HUES64 (cell line): ENCODE results near the gene CC2D2B.
"Not testable (repeated sequence)": the region's sequence is repeated elsewhere in the genome, so short reads cannot be mapped to it uniquely, and the experiment has no call there.

Experiments
- H3K27ac ChIP-seq: 2 replicates; pipeline ENCODE4 v1.7.0; 2013; ENCODE audit warnings: low read depth, low read length, inconsistent platforms
- H3K27me3 ChIP-seq: 2 replicates; pipeline ENCODE4 v1.6.1; 2013; ENCODE audit warnings: mild to moderate bottlenecking, low read length; ENCODE audit not compliant: insufficient read depth
- H3K36me3 ChIP-seq: 2 replicates; pipeline ENCODE4 v1.6.1; 2013; ENCODE audit warnings: mild to moderate bottlenecking, low read length; ENCODE audit not compliant: insufficient read depth
- H3K4me1 ChIP-seq: 2 replicates; pipeline ENCODE4 v1.6.1; 2013; ENCODE audit warnings: mild to moderate bottlenecking, low read length, moderate library complexity; ENCODE audit not compliant: insufficient read depth
- H3K4me3 ChIP-seq: 2 replicates; pipeline ENCODE4 v1.5.1; 2013; ENCODE audit warnings: mild to moderate bottlenecking, low read length, moderate library complexity
- H3K9ac ChIP-seq: 2 replicates; pipeline ENCODE4 v1.6.1; 2013; ENCODE audit warnings: mild to moderate bottlenecking, low read depth, low read length
- H3K9me3 ChIP-seq: 2 replicates; pipeline ENCODE4 v1.6.1; 2013; ENCODE audit warnings: low read depth, low read length; ENCODE audit not compliant: insufficient read depth
- WGBS: fragments of 150-250, 120-280 bp; methylation state at CpG from one replicate; pipeline ENCODE4 v1.1.7; 2013; ENCODE audit warnings: missing lambda C conversion rate; 5-methylcytosine and 5-hydroxymethylcytosine counted together

Gene CC2D2B

DNA sequence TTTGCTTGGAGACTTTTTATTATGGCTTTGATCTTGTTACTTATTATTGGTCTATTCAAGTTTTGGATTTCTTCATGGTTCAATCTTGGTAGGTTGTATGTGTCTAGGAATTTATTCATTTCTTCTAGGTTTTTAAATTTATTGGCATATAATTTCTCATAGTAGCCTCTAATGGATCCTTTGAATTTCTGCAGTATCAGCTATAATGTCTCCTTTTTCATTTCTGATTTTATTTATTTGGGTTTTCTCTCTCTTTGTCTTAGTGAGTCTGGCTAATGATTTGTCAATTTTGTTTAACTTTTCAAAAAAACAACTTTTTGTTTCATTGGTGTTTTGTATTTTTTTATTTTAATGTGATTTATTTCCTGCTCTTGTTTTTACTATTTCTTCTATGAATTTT, 8.3 kb downstream of the CC2D2B start:
- not testable (repeated sequence) for H3K9me3 ChIP-seq, H3K27me3 ChIP-seq, H3K4me1 ChIP-seq, H3K4me3 ChIP-seq, H3K36me3 ChIP-seq, H3K9ac ChIP-seq, H3K27ac ChIP-seq

DNA sequence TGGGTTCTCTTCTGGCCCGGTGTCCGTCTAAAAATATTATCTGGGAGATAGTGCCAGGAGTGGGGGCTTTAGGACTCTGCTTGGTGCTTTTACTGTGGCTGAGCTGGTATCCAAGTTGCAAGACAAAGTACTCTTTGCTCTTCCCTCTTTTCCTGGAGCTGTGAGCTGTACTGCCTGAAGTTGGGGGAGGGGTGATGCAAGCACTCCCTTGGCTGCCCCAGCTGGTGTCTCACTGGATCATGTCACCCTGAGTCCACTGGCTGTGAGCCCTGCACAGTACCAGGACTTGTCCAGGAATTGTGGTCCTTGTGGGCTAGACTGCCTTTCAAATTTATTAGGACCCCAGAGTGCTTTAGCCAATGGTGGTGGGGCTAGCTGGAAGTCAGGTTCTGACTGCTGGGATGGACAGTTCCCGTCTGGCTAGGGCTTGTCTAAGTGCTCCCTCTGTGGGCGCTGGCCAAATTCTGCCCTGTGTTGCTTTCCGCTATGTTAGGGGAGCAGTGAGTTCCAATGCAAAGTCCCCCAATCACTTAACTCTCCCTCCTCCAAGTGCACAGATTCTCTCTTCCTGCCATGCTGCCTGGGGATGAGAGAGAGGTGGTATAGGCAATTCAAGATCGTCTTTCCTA, 13.1 kb downstream of the CC2D2B start:
- Histone ChIP-seq H3K27me3 (no peaks in the 10 kb centered on the region; the same call in 1 of the 2 replicates), H3K4me3 (no peak overlapping the region), H3K9me3 (no peaks in the 10 kb centered on the region), H3K27ac (no peak overlapping the region), H3K36me3 (no peaks in the 10 kb centered on the region), H3K9ac (no peak overlapping the region), H3K4me1 (peaks cover 7% of the 10 kb centered on the region; the same call in 1 of the 2 replicates)
- WGBS: 84% methylated on average over 6 of the region's 6 CpGs

DNA sequence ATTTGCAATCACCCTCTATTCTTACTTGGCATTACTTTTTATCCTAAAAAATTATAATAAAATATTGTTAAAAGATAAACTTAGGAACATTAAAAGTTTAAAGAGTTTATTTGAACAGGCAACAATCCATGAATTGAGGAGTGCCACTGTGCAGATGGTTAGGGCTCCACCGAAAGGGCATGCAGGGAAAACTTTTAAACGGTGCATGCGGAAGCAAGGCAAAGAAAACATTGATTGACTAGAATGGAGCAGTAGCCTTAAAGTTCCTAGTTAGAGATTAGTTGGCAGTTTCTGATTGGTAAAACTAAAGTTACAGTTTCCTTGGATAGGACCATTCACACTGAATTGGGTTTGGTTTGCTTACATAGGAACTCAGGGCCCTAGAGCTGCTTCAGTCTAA, 17.3 kb downstream of the CC2D2B start:
- H3K27ac ChIP-seq: no peak overlapping the region

DNA sequence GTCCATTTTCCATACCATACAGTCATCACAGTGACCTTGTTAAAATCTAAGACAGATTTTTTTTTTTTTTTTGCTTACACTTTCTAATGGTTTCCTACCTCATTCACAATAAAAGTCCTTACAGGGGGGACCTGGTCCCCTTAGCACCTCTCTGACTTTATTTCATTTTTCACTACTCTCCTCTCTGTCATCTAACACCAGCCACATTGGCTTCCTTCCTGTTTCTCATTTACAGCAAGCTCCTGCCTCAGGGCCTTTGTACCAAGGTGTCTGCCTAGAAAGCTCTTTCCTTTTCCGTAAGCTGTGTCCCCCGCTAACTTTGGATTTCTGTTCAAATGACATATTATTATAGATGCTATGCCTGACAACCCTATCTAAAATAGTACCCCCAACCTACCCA, 27.7 kb downstream of the CC2D2B start:
- Histone ChIP-seq H3K27ac (no peak overlapping the region), H3K9me3 (peaks cover 7% of the 10 kb centered on the region; the same call in 1 of the 2 replicates), H3K27me3 (no peaks in the 10 kb centered on the region), H3K4me1 (no peaks in the 10 kb centered on the region), H3K4me3 (no peak overlapping the region), H3K9ac (no peak overlapping the region), H3K36me3 (no peaks in the 10 kb centered on the region)
- WGBS: 100% methylated on average over 2 of the region's 2 CpGs

More for the DNA sequence above, 17.3 kb downstream of the CC2D2B start:
- Histone ChIP-seq H3K4me3 (no peak overlapping the region), H3K9me3 (no peaks in the 10 kb centered on the region), H3K27me3 (no peaks in the 10 kb centered on the region), H3K9ac (no peak overlapping the region), H3K4me1 (peaks cover 7% of the 10 kb centered on the region; the same call in 1 of the 2 replicates), H3K36me3 (no peaks in the 10 kb centered on the region)
- WGBS: 89% methylated on average over 3 of the region's 3 CpGs

DNA sequence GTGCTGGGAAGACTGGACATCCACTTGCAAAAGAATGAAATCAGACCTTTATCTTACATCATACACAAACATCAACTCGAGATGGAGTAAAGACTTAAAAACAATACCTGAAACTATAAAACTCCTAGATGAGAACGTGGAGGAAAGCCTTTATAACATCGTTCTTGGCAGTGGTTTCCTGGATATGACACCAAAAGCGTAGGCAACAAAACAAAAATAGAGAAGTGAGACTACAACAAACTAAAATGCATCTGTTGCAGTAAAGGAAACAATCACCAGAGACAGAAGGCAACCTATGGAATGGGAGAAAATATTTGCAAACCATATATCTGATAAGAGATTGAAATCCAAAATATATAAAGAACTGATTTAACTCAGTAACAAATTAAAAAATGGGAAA, 33.3 kb downstream of the CC2D2B start:
- 92% methylated on average over 4 of the region's 4 CpGs for WGBS
- Histone ChIP-seq H3K36me3 (no peaks in the 10 kb centered on the region), H3K9me3 (peaks cover 12% of the 10 kb centered on the region; the same call in 1 of the 2 replicates), H3K4me3 (no peak overlapping the region), H3K4me1 (no peaks in the 10 kb centered on the region), H3K27me3 (no peaks in the 10 kb centered on the region), H3K27ac (no peak overlapping the region), H3K9ac (no peak overlapping the region)

DNA sequence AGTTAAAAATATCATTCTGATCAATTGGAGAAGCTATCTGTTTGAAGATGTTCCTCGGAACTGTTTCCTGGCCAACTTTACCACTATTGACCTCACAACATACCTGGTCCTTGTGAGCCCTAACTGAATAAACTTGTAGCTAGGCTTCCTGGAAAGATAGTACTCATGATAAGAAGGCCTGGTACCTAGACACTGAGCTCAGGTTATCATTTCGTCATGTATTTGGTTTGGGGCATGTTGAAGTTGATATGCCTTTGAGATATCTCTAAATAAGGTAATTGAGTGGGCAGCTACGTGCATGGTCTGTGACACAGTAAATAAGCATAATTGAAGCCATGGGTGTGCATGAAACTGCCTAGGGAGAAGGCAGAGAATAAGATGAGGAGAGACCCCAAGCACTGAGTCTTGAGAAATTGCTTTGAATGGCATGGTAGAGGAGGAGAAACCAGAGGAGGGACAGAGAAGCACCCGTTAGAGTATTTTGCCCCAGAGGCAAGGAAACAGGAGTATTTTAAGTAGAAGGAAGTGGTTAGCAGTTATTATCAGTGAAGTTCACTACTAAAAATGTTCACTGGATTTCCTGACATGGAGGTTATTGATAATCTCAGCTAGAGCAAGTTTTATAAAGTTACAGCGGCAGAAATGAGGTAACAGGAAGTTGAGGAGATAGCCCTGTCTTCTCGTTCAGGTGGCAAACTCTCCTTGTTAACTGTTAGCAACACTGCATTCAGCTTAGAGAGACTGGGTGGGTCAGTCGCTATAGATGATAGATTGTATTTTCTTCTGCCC, 55.6 kb downstream of the CC2D2B start:
- H3K9me3 ChIP-seq: peaks cover 11% of the 10 kb centered on the region; the same call in 1 of the 2 replicates
- WGBS: 88% methylated on average over 7 of the region's 7 CpGs
- H3K27me3 ChIP-seq: peaks cover 2% of the 10 kb centered on the region; the same call in 1 of the 2 replicates
- no peak overlapping the region for H3K4me3 ChIP-seq
- H3K36me3 ChIP-seq: no peaks in the 10 kb centered on the region
- no peaks in the 10 kb centered on the region for H3K4me1 ChIP-seq
- no peak overlapping the region for H3K27ac ChIP-seq
- H3K9ac ChIP-seq: no peak overlapping the region

DNA sequence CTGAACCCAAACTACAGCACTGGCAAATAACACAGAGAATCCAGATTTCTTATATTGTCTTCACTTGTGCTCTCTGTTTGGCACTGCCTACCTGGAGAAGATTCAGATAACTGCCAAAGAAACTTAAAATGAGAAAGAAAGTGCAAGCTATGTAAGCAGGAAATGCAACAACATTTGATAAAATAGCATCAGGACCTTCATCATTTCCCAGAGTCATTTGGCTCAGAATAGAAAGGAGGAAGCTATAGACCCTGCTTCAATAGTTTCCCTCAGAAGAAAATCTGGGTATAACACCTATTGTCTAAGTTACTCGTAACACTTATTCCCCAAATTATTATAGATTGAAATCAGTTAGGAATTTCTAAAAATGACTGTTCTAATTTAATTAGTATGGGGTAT, 56.2 kb downstream of the CC2D2B start:
- Histone ChIP-seq H3K4me1 (no peaks in the 10 kb centered on the region), H3K27me3 (peaks cover 2% of the 10 kb centered on the region; the same call in 1 of the 2 replicates), H3K9me3 (peaks cover 9% of the 10 kb centered on the region; the same call in 1 of the 2 replicates), H3K27ac (no peak overlapping the region), H3K36me3 (no peaks in the 10 kb centered on the region), H3K9ac (no peak overlapping the region), H3K4me3 (no peak overlapping the region)
- WGBS: no CpG with 5 or more reads among the region's 1 CpG

DNA sequence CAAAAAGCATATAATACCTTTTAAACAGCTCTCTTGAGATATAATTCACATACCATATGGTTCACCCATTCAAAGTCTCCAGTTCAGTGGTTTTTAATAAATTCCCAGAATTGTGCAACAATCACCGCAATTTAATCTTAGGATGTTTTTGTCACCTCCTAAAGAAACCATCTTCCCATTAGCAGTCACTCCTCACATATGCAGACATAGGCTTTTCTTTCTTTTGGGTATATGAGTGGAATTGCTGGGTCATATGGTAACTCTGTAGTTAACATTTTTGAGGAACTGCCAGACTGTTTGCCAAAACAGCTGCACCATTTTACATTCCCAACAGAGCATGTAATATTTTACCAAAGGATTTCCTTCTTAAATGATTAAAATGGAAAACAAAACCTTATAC, 57.0 kb downstream of the CC2D2B start:
- Histone ChIP-seq H3K36me3 (no peaks in the 10 kb centered on the region), H3K9me3 (peaks cover 2% of the 10 kb centered on the region; the same call in 1 of the 2 replicates), H3K4me1 (no peaks in the 10 kb centered on the region), H3K27me3 (peaks cover 2% of the 10 kb centered on the region; the same call in 1 of the 2 replicates), H3K27ac (no peak overlapping the region), H3K9ac (no peak overlapping the region), H3K4me3 (no peak overlapping the region)
- WGBS: 100% methylated on average over 1 of the region's 1 CpG

DNA sequence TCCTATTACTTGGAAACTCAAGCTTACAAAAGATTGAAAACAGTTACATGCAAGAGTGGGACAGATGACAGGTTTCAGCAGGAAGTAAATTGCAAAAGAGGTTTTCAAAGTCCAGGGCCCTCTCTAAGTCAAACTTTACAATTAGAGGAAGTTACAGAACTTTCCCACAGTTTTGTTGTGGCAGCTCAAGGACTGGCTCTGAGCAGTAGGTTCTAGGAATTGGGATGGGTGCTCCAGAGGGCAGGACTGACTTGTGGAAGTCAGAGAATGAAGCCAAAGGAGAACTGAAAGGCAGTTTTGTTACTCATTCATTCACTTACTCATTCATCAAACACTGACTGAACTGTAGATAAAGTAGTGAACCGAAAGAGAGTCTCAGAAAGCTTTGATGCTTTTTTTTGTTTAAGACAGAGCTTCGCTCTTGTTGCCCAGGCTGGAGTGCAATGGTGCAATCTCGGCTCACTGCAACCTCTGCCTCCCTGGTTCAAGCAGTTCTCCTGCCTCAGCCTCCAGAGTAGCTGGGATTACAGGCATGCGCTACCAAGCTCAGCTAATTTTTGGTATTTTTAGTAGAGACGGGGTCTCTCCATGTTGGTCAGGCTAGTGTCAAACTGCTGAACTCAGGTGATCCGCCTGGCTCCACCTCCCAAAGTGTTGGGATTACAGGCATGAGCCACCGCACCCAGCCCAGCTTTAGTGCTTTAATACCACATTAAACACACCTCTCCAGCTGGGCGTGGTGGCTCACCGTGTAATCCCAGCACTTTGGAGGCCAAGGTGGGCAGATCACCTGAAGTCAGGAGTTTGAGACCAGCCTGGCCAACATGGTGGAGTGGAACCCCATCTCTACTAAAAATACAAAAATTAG, 68.8 kb downstream of the CC2D2B start:
- no peaks in the 10 kb centered on the region for H3K27me3 ChIP-seq
- no peaks in the 10 kb centered on the region for H3K36me3 ChIP-seq
- no peak overlapping the region for H3K9ac ChIP-seq
- no peak overlapping the region for H3K27ac ChIP-seq
- H3K4me1 ChIP-seq: no peaks in the 10 kb centered on the region
- no peaks in the 10 kb centered on the region for H3K9me3 ChIP-seq
- WGBS: 95% methylated on average over 8 of the region's 9 CpGs
- H3K4me3 ChIP-seq: no peak overlapping the region

DNA sequence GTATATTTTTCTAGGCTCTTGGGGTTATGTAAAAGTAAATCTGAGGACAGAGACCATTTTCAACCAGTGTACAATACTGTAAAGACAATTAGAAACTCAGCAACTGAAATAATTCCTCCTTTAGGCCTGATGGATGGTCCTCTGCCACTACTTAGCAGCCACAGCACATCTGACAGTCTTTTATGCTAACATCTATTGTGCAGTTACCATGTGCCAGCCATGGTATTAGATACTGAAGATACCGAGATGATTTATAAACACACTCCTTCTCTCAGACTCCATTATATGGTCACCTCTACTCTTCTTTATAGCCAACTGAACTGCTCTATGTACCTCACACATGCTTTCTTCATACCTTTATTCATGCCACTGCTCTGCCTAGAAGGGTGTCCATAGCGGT, 74.4 kb downstream of the CC2D2B start:
- H3K9ac ChIP-seq: no peak overlapping the region
- no peaks in the 10 kb centered on the region for H3K9me3 ChIP-seq
- H3K27ac ChIP-seq: no peak overlapping the region
- no peaks in the 10 kb centered on the region for H3K27me3 ChIP-seq
- H3K4me1 ChIP-seq: no peaks in the 10 kb centered on the region
- H3K36me3 ChIP-seq: no peaks in the 10 kb centered on the region
- H3K4me3 ChIP-seq: no peak overlapping the region
- 99% methylated on average over 2 of the region's 2 CpGs for WGBS
